Testis (tissue), 3 donors: ENCODE data around the gene SHISA4. TPM values are rescaled to one million over a fixed set of nuclear protein-coding genes. Genes with fewer than 3 reads are reported as not detected.
"Not testable (repeated sequence)": the region's sequence is repeated elsewhere in the genome, so short reads cannot be mapped to it uniquely, and the experiment has no call there.

Experiments used
- DNase-seq: peaks from one replicate; pipeline ENCODE4 v3.0.0-alpha.2; 2019
- H3K27ac ChIP-seq, 2 donors: fragments of 200-600 bp; sonication (generic); one replicate each; pipeline ENCODE4 v1.5.1; 2019
- H3K27me3 ChIP-seq: fragments of 200-600 bp; sonication (generic); one replicate; pipeline ENCODE4 v1.5.1; 2019
- H3K36me3 ChIP-seq: fragments of 200-600 bp; sonication (generic); one replicate; pipeline ENCODE4 v1.5.1; 2017; ENCODE audit warnings: low read depth; ENCODE audit errors: missing control alignments
- H3K4me1 ChIP-seq: fragments of 200-600 bp; sonication (generic); one replicate; pipeline ENCODE4 v1.5.1; 2019
- H3K4me3 ChIP-seq, 2 donors: fragments of 200-600 bp; sonication (generic); one replicate each; pipeline ENCODE4 v1.5.1; 2017 to 2019
- H3K9me3 ChIP-seq: fragments of 200-600 bp; sonication (generic); one replicate; pipeline ENCODE4 v1.5.1; 2017
- CTCF ChIP-seq, 3 experiments: fragments of 450-650 bp in 2 of 3; fragments of 200-600 bp in 1 of 3; sonication (generic) in 1 of 3; IDR thresholded peaks; one replicate each; pipeline ENCODE4 v1.5.1; 2016 to 2019; ENCODE audit warnings: antibody characterized with exemption in 3 of 3, mild to moderate bottlenecking in 2 of 3, moderate library complexity in 1 of 3
- POLR2A ChIP-seq: fragments of 450-650 bp; IDR thresholded peaks from one replicate; pipeline ENCODE4 v1.6.1; 2017; ENCODE audit warnings: antibody characterized with exemption, mild to moderate bottlenecking, moderate library complexity
- WGBS, 2 donors: methylation state at CpG; one replicate each; pipeline ENCODE4 v1.1.5; 2018; 5-methylcytosine and 5-hydroxymethylcytosine counted together
- intact Hi-C: fragments of 100-400 bp; cut with DNase I; formaldehyde crosslinking; loops from one replicate; pipeline ENCODE4 v1.15.1; 2023; ENCODE audit warnings: low total_unique reads
- microRNA-seq, 2 donors: library from miRNA; unstranded; fragments of <30 nt; microRNA quantifications; one replicate each; pipeline ENCODE4, GENCODE V29; 2016; ENCODE audit warnings: borderline number of aligned reads in 2 of 2, borderline replicate concordance in 1 of 2
- polyA plus RNA-seq: library from polyadenylated mRNA; stranded (reverse); fragments of 350-450 nt; fragmentation: Illumina TruSeq; extraction: RNeasy Lipid Tissue Mini Kit (QIAGEN cat#74804); gene quantifications from one replicate; pipeline ENCODE4 v1.2.3, GENCODE V29; 2014; ENCODE audit warnings: low read depth, low replicate concordance; ENCODE audit not compliant: insufficient read depth
- small RNA-seq, 2 donors: library from RNA; depleted of rRNA; stranded (forward); fragments of <200 nt; gene quantifications; one replicate each; pipeline ENCODE3, GENCODE V24; 2016
- total RNA-seq, 2 donors: library from RNA; depleted of rRNA; stranded (reverse); fragments of >200 nt; gene quantifications; one replicate each; pipeline ENCODE4 v1.2.3, GENCODE V29; 2016

SHISA4 gene
- total and polyA plus RNA-seq, 3 donors from 2014 or later, result 32.6 to 48.0 (median 45.5) TPM

GRCh38 chr1:201939574-201939973 is 50.9 kb downstream of the SHISA4 start:
- H3K9me3 ChIP-seq, result no peaks in the 10 kb centered on the region
- WGBS, 2 donors, result 59 to 60% methylated on average over 5 of the region's 5 CpGs
- peak overlapping the region; percentile 67 to 90 for H3K27ac ChIP-seq
- H3K36me3 ChIP-seq, result no peaks in the 10 kb centered on the region
- no peaks in the 10 kb centered on the region for H3K27me3 ChIP-seq
- no peak overlapping the region for H3K4me3 ChIP-seq
- intact Hi-C loops, result no loop called here
- TF ChIP-seq CTCF (IDR thresholded peaks at IDR 0.05), result no peak
- TF ChIP-seq POLR2A, result no peak
- H3K4me1 ChIP-seq, result peaks cover 16% of the 10 kb centered on the region
- no peak for DNase-seq

GRCh38 chr1:201940316-201940715 is 51.6 kb downstream of the SHISA4 start:
- H3K27ac ChIP-seq, result peak overlapping the region; percentile 23 to 90

GRCh38 chr1:201941420-201942128 is 52.9 kb downstream of the SHISA4 start:
- TF ChIP-seq POLR2A (no peak), CTCF (IDR thresholded peaks at IDR 0.05) (no peak)
- intact Hi-C loops, result no loop called here
- Histone ChIP-seq H3K4me3 (peak overlapping the region in 1 of 2 donors; percentile 45), H3K9me3 (no peaks in the 10 kb centered on the region), H3K27ac (peak overlapping the region; percentile 40 to 90), H3K4me1 (peaks cover 16% of the 10 kb centered on the region), H3K27me3 (no peaks in the 10 kb centered on the region), H3K36me3 (no peaks in the 10 kb centered on the region)
- peak; percentile 25 for DNase-seq
- 36 to 47% methylated on average over 14 to 18 of the region's 18 CpGs for WGBS, 2 donors

More at GRCh38 chr1:201940316-201940715, 51.6 kb downstream of the SHISA4 start:
- H3K36me3 ChIP-seq, DNase-seq, H3K27me3 ChIP-seq, intact Hi-C loops, H3K4me3 ChIP-seq, H3K9me3 ChIP-seq: not testable (repeated sequence)
- WGBS, 2 donors, result 85 to 91% methylated on average over 10 of the region's 10 CpGs
- H3K4me1 ChIP-seq, result peaks cover 16% of the 10 kb centered on the region

- Histone ChIP-seq H3K4me1 (peaks cover 20% of the 10 kb centered on the region), H3K27ac (peak overlapping the region; percentile 40 to 90), H3K27me3 (no peaks in the 10 kb centered on the region), H3K36me3 (no peaks in the 10 kb centered on the region), H3K4me3 (peak overlapping the region in 1 of 2 donors; percentile 45), H3K9me3 (no peaks in the 10 kb centered on the region)
- no peak for DNase-seq
- TF ChIP-seq POLR2A (no peak), CTCF (IDR thresholded peaks at IDR 0.05) (no peak)
- 73 to 81% methylated on average over 1 of the region's 1 CpG for WGBS, 2 donors
- intact Hi-C loops, result no loop called here
These were observed 53.4 kb downstream of the SHISA4 start for GRCh38 chr1:201942129-201942495.

Small RNA genes lying within 50 kb of the gene (microRNA-seq; reads per million reads assigned to microRNA genes)
- gene MIR6739, result 0 to 0.69 reads per million in 2 donors

Small RNA genes lying within 50 kb of the gene (small RNA-seq; reads per million reads assigned to genes)
- gene MIR6739, result 0 reads per million in 2 donors

Other genes starting within 250 kb of the SHISA4 start
- gene IPO9, start 59.7 kb upstream of the SHISA4 start, total RNA-seq, result 10 to 100 TPM; 29.4 to 30.5 TPM
- gene IPO9, start 59.7 kb upstream of the SHISA4 start, polyA plus RNA-seq, result 33.0 TPM
- 10 to 100 TPM; 31.4 to 46.3 TPM for gene LMOD1, start 57.6 kb downstream of the SHISA4 start, total RNA-seq
- gene LMOD1, start 57.6 kb downstream of the SHISA4 start, polyA plus RNA-seq, result 39.4 TPM
- gene TIMM17A, start 66.6 kb downstream of the SHISA4 start, total RNA-seq, result 10 to 100 TPM; 22.7 to 24.7 TPM
- gene TIMM17A, start 66.6 kb downstream of the SHISA4 start, polyA plus RNA-seq, result 42.5 TPM
- gene RNPEP, start 93.8 kb downstream of the SHISA4 start, total RNA-seq, result 10 to 100 TPM; 55.4 to 58.1 TPM
- gene RNPEP, start 93.8 kb downstream of the SHISA4 start, polyA plus RNA-seq, result 60.4 TPM
- gene ELF3, start 121.7 kb downstream of the SHISA4 start, total RNA-seq, result under 1 TPM; 0.43 to 0.79 TPM
- gene ELF3, start 121.7 kb downstream of the SHISA4 start, polyA plus RNA-seq, result 3.3 TPM
- gene GPR37L1, start 234.0 kb downstream of the SHISA4 start, total RNA-seq, result 1 to 10 TPM in 1 of 2 donors, under 1 TPM in 1; 0.56 to 1.6 TPM
- 0.42 TPM for gene GPR37L1, start 234.0 kb downstream of the SHISA4 start, polyA plus RNA-seq